DMS114 treated with DMSO at 0.1 percent for 48 hours (cell line): Measurements from ENCODE around the gene PHACTR2.

ENCODE experiments used
- DNase-seq: peaks from one replicate; lab custom pipeline; 2025; ENCODE audit not compliant: unreplicated experiment; lab: John Stamatoyannopoulos, UW

PHACTR2 gene

DNA sequence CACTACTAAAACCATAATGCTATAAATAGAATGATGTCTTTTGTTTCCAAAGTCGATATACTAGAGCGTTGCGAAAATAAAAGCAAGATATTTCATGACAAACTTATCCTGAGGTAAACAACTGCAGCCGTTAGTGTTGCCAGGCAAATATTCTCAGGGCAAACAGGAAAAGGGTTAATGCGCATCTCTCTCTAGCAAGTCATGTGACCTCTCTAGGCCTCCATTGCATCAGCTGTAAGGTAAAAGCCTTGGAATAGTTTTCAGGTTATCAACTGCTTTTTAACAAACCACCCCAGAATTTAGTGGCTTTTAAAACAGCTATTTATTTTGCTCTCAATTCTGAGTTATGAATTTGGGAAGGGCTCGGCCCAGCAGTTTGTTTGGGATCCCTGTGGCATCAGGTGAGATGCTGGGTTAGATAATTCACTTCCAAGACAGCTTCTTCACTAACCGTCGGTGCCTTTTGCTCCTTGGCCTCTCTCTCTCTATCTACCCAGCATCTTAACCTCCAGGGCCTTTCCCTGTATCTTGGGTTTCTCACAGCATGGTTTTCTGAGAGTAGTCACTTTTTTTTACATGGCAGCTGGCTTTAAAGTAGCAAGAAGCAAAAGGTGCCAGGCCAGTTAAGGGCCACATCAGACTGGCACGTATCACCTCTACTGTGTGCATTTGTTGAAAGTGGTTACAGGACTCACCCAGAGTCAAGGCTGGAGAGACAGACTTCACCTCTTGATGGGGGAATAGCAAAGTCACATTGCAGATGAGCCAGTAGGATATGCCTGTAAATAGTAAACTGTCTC is 126.2 kb downstream of the PHACTR2 start:
- no peak for DNase-seq

GRCh38 chr6:143804835-143805239 is 127.1 kb downstream of the PHACTR2 start:
- no peak for DNase-seq

DNA sequence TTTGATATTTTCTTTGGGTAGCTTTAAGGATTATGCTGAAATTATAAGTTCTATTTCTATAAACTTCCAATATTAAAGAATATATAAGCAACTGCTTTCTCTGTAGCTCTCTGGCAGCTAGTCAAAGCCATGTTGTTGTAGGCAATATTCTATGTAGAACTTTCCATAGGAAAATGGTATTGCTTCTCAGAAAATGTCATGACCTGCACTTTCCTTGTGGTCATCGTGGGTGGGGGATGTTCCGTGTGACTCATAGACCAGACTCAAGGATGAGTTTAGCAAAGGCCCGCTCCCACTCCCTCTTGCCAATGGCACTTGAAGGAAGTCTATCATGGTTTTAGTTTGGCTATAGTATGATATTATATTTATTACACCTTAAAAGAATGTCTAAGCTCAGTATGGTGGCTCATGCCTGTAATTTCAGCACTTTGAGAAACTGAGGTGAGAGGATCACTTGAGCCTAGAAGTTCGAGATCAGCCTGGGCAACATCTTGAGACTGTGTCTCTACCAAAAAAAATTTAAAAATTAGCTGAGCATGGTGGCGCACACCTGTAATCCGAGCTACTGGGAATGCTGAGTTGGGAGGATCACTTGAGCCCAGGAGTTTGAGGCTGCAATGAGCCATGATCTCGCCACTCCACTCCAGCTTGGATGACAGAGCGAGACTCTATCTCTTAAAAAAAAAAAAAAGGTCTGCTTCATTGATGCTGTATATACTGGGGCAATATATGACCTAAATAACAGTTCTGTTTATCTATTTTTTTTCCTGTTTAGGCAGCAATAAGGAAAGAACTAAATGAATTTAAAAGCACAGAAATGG is 128.7 kb downstream of the PHACTR2 start:
- no peak for DNase-seq

DNA sequence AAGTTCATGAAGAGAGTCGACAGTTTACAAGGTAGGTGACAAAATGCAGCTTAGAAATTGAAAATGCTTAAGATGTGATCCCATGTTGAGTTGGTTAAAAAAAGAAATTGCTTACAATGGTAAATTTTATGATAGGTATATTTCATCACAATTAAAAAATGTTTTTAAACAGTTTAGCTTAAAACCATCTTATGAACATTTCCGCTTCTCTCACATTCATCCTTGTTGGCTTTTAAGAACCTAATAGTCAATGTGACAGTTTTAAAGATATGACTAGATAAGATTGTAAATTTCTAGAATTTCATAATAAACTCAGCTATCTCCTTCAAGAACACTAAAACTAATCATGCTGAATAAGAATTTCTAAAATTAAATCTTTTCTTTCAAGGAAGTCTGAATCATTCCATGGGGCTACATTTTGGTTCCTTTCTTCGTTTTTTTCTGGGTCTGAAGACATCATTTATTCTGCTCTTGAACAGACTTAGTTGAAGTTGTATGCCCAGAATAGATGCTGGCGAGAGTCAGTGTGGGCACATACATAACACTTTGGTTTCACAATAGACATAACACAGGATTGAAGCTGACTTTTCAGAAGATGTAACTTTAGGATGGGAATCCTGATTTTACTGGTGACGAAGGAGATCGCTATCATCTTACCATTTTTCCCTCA is 129.5 kb downstream of the PHACTR2 start:
- no peak for DNase-seq

- DNase-seq: no peak
Measured at GRCh38 chr6:143810745-143811144, 133.0 kb downstream of the PHACTR2 start.

- DNase-seq: no peak
Measured at GRCh38 chr6:143811501-143812157, 133.9 kb downstream of the PHACTR2 start.

- no peak for DNase-seq
Measured at GRCh38 chr6:143817621-143818020, 139.9 kb downstream of the PHACTR2 start.

GRCh38 chr6:143821359-143821758 is 143.6 kb downstream of the PHACTR2 start:
- no peak for DNase-seq

- DNase-seq: no peak
Measured at GRCh38 chr6:143822584-143823024, 144.8 kb downstream of the PHACTR2 start.

- DNase-seq: no peak
Measured at GRCh38 chr6:143823548-143823947, 145.8 kb downstream of the PHACTR2 start.

DNA sequence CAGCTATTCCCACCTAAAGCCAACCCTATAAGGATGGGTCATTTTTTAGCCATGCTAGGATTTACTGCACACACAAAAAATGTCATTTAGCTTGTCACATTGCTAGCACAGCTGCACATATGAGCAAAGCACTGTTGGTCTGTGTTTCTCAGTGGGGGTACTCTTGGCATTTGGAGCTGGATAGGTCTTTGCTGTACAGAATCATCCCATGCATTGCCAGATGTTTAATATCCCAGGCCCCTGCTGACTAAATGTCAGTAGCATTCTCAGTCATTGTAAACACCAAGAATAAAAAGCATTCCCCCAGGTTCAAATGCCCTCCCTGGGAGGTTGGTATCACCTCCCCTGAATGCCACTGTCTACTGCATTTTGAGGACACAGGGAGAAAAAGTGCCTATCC is 150.8 kb downstream of the PHACTR2 start:
- no peak for DNase-seq

DNA sequence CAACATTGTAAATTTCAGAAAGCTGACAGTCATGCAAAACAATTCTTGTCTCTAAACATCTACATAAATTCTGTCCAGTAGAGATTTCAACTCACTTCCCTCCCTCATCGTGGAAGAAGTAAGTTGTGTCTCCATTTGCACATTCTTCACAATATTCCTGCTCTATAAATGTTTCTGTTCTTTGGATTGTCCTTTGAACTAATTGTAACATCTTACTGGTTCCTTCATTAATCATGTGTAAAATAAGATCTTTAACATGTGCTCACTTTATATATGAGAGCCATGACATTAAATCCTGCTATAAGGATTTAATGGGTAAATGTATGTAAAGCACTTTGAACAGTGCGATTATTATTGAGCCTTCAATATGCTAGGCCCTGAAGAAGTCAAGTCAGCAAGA is 158.4 kb downstream of the PHACTR2 start:
- DNase-seq: no peak

- no peak for DNase-seq
Measured at GRCh38 chr6:143838395-143838794, 160.6 kb downstream of the PHACTR2 start.

GRCh38 chr6:143839196-143839595 is 161.4 kb downstream of the PHACTR2 start:
- no peak for DNase-seq

DNA sequence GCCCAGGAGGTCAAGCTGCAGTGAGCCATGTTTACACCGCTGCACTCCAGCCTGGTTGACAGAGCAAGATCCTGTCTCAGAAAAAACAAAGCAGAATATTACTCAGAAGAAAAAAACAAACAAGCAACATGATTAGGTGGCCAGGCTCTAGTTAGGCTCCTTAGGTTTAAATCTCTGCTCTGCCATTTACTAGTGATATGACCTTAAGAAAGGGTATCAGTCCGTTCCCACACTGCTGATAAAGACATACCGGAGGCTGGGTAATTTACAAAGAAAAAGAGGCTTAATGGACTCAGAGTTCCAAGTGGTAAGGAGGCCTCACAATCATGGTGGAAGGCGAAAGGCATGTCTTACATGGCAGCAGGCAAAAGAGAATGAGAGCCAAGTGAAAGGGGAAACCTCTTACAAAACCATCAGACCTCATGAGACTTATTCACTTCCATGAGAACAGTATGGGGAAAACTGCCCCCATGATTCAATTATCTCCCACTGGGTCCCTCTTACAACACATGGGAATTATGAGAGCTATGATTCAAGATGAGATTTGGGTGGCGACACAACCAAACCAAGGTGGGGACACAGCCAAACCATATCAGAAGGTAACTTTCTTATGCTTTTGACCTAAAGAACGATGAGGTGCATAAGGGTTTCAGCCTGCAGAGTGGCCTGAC is 163.0 kb downstream of the PHACTR2 start:
- DNase-seq: no peak

DNA sequence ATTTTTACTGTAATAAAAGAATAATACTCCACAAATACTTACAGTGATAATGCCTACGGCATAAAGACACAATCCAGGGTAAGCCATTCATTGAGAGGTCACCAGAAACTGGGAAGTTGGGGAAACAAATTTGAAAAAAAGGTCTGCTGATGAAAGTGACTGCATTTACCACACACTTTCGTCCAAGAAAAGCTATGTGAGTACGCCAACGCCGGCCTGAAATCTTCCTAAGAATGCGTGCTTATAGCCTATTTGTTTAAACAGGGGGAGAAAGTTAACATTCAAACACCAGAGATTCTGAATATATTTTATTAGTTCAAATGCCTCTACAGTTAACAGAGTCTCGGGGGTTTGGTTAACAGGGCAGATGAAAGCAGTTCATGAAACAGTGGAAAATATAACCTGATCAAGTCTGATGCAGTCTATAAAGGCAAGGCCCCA is 164.7 kb downstream of the PHACTR2 start:
- DNase-seq: no peak

DNA sequence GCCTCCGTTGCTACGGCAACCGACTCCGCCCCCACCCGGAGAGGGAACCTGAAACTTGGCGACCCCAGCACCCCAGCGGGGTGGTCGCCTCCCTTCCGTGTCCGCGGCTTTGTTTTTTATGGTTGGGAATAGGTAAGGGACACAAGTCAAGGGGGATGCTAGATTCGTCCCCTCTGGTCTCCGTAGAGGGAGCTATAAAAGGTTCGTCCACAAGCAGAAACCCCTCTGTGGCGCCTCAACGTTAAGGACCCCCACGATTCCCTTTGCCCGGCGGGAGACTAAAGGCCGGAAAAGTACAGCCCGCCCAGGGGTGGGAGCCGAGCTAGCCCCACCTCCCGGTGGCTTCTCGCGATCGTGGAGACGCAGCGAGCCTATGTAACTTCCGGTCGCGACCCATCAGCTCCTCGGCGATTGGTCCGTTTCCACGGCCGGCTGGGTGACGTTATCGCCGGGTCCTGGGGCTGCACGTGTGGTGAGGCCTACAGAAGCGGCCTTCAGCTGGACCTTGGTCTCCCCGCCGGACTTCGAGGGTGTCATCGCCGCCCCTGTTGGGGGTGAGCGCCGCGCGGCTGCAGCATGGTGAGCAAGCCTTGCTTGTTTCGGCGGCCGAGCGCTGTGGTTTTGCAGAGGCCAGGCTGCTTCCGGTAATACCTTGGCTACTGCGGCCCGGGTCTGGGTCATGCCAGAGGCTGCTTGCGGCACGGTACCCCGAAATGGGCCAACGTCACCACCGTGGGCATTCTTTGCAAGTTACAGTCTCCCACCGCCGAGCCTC is 165.3 kb downstream of the PHACTR2 start, which contains the start of gene LTV1:
Gene LTV1 (plus strand): TSS at position 437 of the 775 bp plus-strand sequence. CDS start 140 bp downstream, at position 577.
- peak; percentile 79 for DNase-seq

DNA sequence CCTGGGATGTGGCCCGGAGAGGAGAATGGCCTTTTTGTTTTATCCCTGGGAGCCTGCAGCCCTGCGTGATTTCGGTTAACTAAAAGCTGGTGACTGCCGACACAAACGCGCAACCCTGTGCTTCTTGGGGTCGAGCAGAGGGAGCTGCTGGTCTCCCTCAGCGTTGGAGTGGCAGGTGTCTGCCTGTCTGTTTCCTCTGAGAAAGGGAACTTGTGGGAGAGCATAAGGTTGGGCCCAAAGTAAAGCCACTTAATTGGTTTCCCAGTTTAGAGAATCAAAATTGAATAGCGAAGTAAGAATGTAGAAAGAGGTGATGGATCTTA is 165.9 kb downstream of the PHACTR2 start:
- no peak for DNase-seq

- DNase-seq: no peak
Measured at GRCh38 chr6:143844006-143844405, 166.2 kb downstream of the PHACTR2 start.

- no peak for DNase-seq
Measured at GRCh38 chr6:143845033-143845432, 167.3 kb downstream of the PHACTR2 start.
